ENCODE results near the gene PRDX6. TPM values are rescaled to one million over a fixed set of nuclear protein-coding genes. Genes with fewer than 3 reads are reported as not detected.

Gene PRDX6
- total and polyA plus RNA-seq, 2 donors (not counting 3 experiments of a cell fraction or from before 2014, with no cell fraction given) = 145 to 288 TPM

DNA sequence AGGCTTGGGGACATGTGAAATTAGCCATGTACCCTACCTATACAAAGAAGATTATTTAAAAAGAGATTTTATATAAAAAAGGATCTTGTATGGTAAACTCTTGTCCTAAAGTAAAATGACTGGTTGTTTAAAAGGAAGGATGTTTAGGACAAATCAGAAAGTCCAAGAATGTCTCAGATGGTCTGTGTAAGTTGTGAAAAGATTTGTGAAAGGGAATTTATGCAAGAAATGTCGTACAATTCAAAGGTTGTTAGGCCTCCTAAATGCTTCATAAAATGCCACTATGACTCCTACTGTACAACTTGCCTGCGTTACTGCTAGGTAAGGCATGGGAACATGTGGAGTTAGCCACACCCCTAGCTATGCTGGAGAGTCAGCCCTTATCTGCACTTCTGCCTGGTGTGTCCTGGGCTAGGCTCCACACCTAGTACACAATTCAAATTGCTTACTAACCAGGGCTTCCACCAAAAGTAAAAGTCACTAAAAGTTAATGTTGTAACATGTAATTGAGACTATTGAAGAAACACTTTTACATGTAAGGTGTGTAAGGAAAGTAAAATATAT is 19.7 kb downstream of the PRDX6 start:
- H3K79me2 ChIP-seq (ENCODE audit: control insufficient read depth, insufficient read depth, low read length) = no peaks in the 10 kb centered on the region
- peaks cover 1% of the 10 kb centered on the region for H3K9me3 ChIP-seq (replicated peaks; ENCODE audit: control insufficient read depth, insufficient read depth, low read length)
- FAIRE-seq (no peak), DNase-seq (ENCODE audit: low read depth, low spot score) (no peak)
- intact Hi-C loops (cut with micrococcal nuclease) = no loop called here
- no peaks in the 10 kb centered on the region for H3K4me1 ChIP-seq (ENCODE audit: control insufficient read depth, extremely low read depth, insufficient read depth, low read length)
- TF ChIP-seq EZH2 (IDR thresholded peaks at IDR 0.05; ENCODE audit: borderline replicate concordance, low read depth, low read length, severe bottlenecking) (no peak), FOS (IDR thresholded peaks at IDR 0.05; ENCODE audit: borderline replicate concordance, insufficient read depth, low read length) (no peak), JUN (IDR thresholded peaks at IDR 0.05; ENCODE audit: borderline replicate concordance, insufficient read depth, insufficient read length, low read depth) (no peak), MYC (IDR thresholded peaks at IDR 0.05; ENCODE audit: low read depth, low read length) (no peak), POLR2AphosphoS5 (IDR thresholded peaks at IDR 0.05; ENCODE audit: insufficient read depth, low read depth, low read length) (no peak), GATA2 (IDR thresholded peaks at IDR 0.05; ENCODE audit: insufficient read depth, insufficient read length, low read depth, low read length) (no peak), POLR2A (IDR thresholded peaks at IDR 0.05; ENCODE audit: low read depth, low read length) (no peak)
- TF ChIP-seq, protein P1, sequence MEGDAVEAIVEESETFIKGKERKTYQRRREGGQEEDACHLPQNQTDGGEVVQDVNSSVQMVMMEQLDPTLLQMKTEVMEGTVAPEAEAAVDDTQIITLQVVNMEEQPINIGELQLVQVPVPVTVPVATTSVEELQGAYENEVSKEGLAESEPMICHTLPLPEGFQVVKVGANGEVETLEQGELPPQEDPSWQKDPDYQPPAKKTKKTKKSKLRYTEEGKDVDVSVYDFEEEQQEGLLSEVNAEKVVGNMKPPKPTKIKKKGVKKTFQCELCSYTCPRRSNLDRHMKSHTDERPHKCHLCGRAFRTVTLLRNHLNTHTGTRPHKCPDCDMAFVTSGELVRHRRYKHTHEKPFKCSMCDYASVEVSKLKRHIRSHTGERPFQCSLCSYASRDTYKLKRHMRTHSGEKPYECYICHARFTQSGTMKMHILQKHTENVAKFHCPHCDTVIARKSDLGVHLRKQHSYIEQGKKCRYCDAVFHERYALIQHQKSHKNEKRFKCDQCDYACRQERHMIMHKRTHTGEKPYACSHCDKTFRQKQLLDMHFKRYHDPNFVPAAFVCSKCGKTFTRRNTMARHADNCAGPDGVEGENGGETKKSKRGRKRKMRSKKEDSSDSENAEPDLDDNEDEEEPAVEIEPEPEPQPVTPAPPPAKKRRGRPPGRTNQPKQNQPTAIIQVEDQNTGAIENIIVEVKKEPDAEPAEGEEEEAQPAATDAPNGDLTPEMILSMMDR (IDR thresholded peaks at IDR 0.05; ENCODE audit: extremely low read depth in 1 of 2, insufficient read depth in 1 of 2, low read depth in 1 of 2, low read length in 2 of 2) = no peak
- TF ChIP-seq, protein P2, sequence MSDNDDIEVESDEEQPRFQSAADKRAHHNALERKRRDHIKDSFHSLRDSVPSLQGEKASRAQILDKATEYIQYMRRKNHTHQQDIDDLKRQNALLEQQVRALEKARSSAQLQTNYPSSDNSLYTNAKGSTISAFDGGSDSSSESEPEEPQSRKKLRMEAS (IDR thresholded peaks at IDR 0.05; ENCODE audit: insufficient read depth, insufficient read length) = no peak
- no peak overlapping the region for H3K4me3 ChIP-seq (replicated peaks in 1 of 3; ENCODE audit: insufficient read depth in 1 of 3, low read depth in 1 of 3, low read length in 3 of 3)
- H2AFZ ChIP-seq (ENCODE audit: low read depth, low read length) = no peak overlapping the region
- no peaks in the 10 kb centered on the region for H3K27me3 ChIP-seq (ENCODE audit: control insufficient read depth in 2 of 2, insufficient read depth in 2 of 2, low read length in 2 of 2)
- H4K20me1 ChIP-seq (replicated peaks; ENCODE audit: control insufficient read depth, extremely low read depth, insufficient read depth, low read length) = no peaks in the 10 kb centered on the region
- dilution Hi-C loops (cut with MboI; ENCODE audit: extremely low pct_ligation_motif_present, low sequenced_read_pairs) = no loop called here
- CTCF ChIA-PET = no interaction called here
- no peaks in the 10 kb centered on the region for H3K9me1 ChIP-seq (replicated peaks; ENCODE audit: control insufficient read depth, extremely low read depth, insufficient read depth, low read length)
- no TSS peak for BruUV-seq (replicated peaks)
- H3K36me3 ChIP-seq (ENCODE audit: control insufficient read depth in 2 of 2, extremely low read depth in 1 of 2, insufficient read depth in 2 of 2, low read length in 2 of 2) = no peaks in the 10 kb centered on the region
- no peak overlapping the region for H3K9ac ChIP-seq (replicated peaks; ENCODE audit: extremely low read depth, insufficient read depth, low read length)
- no peak overlapping the region for H3K27ac ChIP-seq (ENCODE audit: insufficient read depth, low read depth, low read length)
- H3K4me2 ChIP-seq (ENCODE audit: insufficient read depth, low read length) = no peak overlapping the region
- POLR2A ChIA-PET = no interaction called here
